Measurements from ENCODE around the gene LEF1. TPM values are rescaled to one million over a fixed set of nuclear protein-coding genes. Genes with fewer than 3 reads are reported as not detected.

Gene LEF1
- total RNA-seq, 1 experiment from 2014 or later, result 0.79 TPM

DNA sequence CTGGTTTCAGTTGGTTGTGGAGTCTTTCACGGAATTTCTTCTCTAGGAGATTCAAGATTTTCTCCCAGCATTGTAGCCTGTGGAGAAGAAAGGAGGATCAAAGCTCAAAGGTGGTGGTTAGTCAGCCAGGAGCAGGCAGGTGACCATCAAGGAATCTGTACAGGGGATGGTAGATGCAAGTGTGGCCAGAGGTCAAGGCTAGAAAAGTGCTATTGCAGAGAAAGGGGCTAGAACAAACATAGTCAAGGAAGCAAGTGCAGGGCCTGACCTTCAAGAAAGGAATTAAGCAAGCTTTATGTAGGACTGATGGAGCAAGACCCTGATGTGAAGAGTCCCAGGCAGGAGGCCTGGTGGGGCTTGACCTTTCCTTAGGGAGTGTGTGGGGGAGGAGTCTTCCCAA is 162.9 kb downstream of the LEF1 start:
- RAD21 ChIA-PET (ENCODE audit: low non-redundant PET in 1 of 2, low total read pairs in 2 of 2, uncharacterized antibody in 2 of 2, unreplicated experiment in 2 of 2), result no interaction called here
- H2AFZ ChIP-seq (ENCODE audit: low read depth, low read length, poor library complexity, severe bottlenecking), result no peak overlapping the region
- no peak for TF ChIP-seq ELF1 (IDR thresholded peaks at IDR 0.05; ENCODE audit: borderline replicate concordance, low read depth)
- DNase-seq (ENCODE audit: low read depth, low spot score) (no peak), ATAC-seq (no peak)
- H3K9me2 ChIP-seq (ENCODE audit: insufficient read depth), result no peaks in the 10 kb centered on the region
- intact Hi-C loops (cut with micrococcal nuclease), result no loop called here
- H3K79me2 ChIP-seq (ENCODE audit: insufficient read depth, low read length), result peaks cover 4% of the 10 kb centered on the region; the same call in 1 of the 2 replicates
- no peak overlapping the region for H3K4me3 ChIP-seq (replicated peaks in 1 of 2; ENCODE audit: low read depth in 1 of 2, low read length in 2 of 2)
- no TSS peak for BruUV-seq (replicated peaks)
- peaks cover under 1 to 3% of the 10 kb centered on the region in 2 experiments; a peak in 1 of 4 replicates for H3K36me3 ChIP-seq (ENCODE audit: control insufficient read depth in 1 of 2, insufficient read depth in 2 of 2, low read length in 2 of 2)
- no peak overlapping the region for H3K9ac ChIP-seq (ENCODE audit: low read length)
- H3K27me3 ChIP-seq (ENCODE audit: insufficient read depth, low read length), result no peaks in the 10 kb centered on the region
- no peaks in the 10 kb centered on the region for H3K9me3 ChIP-seq (ENCODE audit: control insufficient read depth in 1 of 2, insufficient read depth in 1 of 2, low read depth in 1 of 2, low read length in 2 of 2)
- no peaks in the 10 kb centered on the region for H4K20me1 ChIP-seq (ENCODE audit: insufficient read depth)
- no peak overlapping the region for H3K4me2 ChIP-seq (ENCODE audit: low read length)
- no peaks in the 10 kb centered on the region for H3K4me1 ChIP-seq (ENCODE audit: control insufficient read depth in 1 of 2, insufficient read depth in 2 of 2, low read length in 2 of 2)
- POLR2A ChIA-PET, result no interaction called here
- no peak overlapping the region for H3K27ac ChIP-seq (ENCODE audit: low read depth, low read length)
- CTCF ChIA-PET, result interaction anchor here (0.6 kb wide), 1 partner anchor 13 kb away, joined by 3 read pairs; no protein-coding TSS in a partner anchor

DNA sequence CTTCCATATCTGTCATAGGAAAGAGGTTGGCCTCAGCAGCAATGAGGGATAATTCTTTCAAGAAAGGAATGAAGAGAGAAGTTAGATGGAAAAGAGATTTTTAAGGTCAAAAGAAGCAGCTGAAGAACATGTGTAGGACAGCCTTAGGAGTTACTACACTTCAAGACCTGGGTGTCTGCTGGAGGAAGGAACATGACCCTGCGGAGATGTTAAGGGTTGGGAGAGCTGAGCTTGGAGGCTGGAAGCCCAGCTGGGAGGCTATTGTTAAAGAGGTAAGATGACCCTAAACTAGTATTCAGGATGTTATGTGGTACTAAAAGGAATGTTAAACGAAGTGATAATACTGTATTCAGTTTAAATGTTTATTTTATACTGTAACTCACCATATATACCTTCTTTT is 164.1 kb downstream of the LEF1 start:
- DNase-seq (ENCODE audit: low read depth, low spot score) (no peak), ATAC-seq (no peak)
- Histone ChIP-seq H3K27me3 (ENCODE audit: insufficient read depth, low read length) (no peaks in the 10 kb centered on the region), H3K9me2 (ENCODE audit: insufficient read depth) (no peaks in the 10 kb centered on the region), H3K27ac (ENCODE audit: low read depth, low read length) (no peak overlapping the region), H2AFZ (ENCODE audit: low read depth, low read length, poor library complexity, severe bottlenecking) (no peak overlapping the region), H3K79me2 (ENCODE audit: insufficient read depth, low read length) (peaks cover 4% of the 10 kb centered on the region; the same call in 1 of the 2 replicates), H3K4me3 (replicated peaks in 1 of 2; ENCODE audit: low read depth in 1 of 2, low read length in 2 of 2) (no peak overlapping the region), H3K9me3 (ENCODE audit: control insufficient read depth in 1 of 2, insufficient read depth in 1 of 2, low read depth in 1 of 2, low read length in 2 of 2) (no peaks in the 10 kb centered on the region), H3K4me2 (ENCODE audit: low read length) (no peak overlapping the region), H4K20me1 (ENCODE audit: insufficient read depth) (no peaks in the 10 kb centered on the region), H3K4me1 (ENCODE audit: control insufficient read depth in 1 of 2, insufficient read depth in 2 of 2, low read length in 2 of 2) (no peaks in the 10 kb centered on the region), H3K9ac (ENCODE audit: low read length) (no peak overlapping the region), H3K36me3 (ENCODE audit: control insufficient read depth in 1 of 2, insufficient read depth in 2 of 2, low read length in 2 of 2) (no peaks in the 10 kb centered on the region)
- no peak for TF ChIP-seq EZH2 (IDR thresholded peaks at IDR 0.05)
- TF ChIP-seq, protein P1, sequence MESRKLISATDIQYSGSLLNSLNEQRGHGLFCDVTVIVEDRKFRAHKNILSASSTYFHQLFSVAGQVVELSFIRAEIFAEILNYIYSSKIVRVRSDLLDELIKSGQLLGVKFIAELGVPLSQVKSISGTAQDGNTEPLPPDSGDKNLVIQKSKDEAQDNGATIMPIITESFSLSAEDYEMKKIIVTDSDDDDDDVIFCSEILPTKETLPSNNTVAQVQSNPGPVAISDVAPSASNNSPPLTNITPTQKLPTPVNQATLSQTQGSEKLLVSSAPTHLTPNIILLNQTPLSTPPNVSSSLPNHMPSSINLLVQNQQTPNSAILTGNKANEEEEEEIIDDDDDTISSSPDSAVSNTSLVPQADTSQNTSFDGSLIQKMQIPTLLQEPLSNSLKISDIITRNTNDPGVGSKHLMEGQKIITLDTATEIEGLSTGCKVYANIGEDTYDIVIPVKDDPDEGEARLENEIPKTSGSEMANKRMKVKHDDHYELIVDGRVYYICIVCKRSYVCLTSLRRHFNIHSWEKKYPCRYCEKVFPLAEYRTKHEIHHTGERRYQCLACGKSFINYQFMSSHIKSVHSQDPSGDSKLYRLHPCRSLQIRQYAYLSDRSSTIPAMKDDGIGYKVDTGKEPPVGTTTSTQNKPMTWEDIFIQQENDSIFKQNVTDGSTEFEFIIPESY (IDR thresholded peaks at IDR 0.05; ENCODE audit: extremely low read depth, insufficient replicate concordance, low read length), result no peak
- RAD21 ChIA-PET (ENCODE audit: low non-redundant PET in 1 of 2, low total read pairs in 2 of 2, uncharacterized antibody in 2 of 2, unreplicated experiment in 2 of 2), result no interaction called here
- intact Hi-C loops (cut with micrococcal nuclease), result no loop called here
- POLR2A ChIA-PET, result no interaction called here
- CTCF ChIA-PET, result no interaction called here
- BruUV-seq (replicated peaks), result no TSS peak
